Occipital lobe (tissue), 3 donors: Measurements from ENCODE around the gene CNOT8. TPM values are rescaled to one million over a fixed set of nuclear protein-coding genes. Genes with fewer than 3 reads are reported as not detected.

Source experiments
- DNase-seq: peaks from one replicate; lab custom pipeline; 2025; lab: John Stamatoyannopoulos, UW
- small RNA-seq: library from RNA; depleted of rRNA; stranded (forward); fragments of <200 nt; gene quantifications from one replicate; pipeline ENCODE3, GENCODE V24; 2014
- total RNA-seq: library from RNA; depleted of rRNA; stranded (reverse); fragments of >200 nt; gene quantifications from one replicate; pipeline ENCODE4 v1.2.3, GENCODE V29; 2014

The CNOT8 gene
- total RNA-seq, 1 donor from 2014 or later = 139 TPM

GRCh38 chr5:154916874-154917273, 58.4 kb downstream of the CNOT8 start:
- DNase-seq = no peak

DNA sequence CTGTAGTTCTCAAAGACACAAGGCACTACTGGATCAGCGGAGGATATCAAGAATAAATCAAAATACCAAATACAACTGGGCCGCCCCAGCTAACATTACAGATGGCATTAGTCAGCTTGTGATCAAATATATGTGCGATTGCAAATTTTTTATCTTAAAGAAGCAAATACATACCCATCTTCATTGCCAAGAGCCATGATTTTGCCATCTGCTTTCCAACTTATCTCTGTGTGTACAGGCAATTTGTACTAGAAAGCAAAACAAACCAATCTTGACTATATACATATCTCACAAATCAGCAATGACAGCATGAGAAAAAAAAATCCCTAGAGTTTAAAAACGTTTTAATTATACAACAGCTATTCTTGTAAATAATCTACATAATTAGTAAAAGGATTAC, 59.3 kb downstream of the CNOT8 start:
- no peak for DNase-seq

DNA sequence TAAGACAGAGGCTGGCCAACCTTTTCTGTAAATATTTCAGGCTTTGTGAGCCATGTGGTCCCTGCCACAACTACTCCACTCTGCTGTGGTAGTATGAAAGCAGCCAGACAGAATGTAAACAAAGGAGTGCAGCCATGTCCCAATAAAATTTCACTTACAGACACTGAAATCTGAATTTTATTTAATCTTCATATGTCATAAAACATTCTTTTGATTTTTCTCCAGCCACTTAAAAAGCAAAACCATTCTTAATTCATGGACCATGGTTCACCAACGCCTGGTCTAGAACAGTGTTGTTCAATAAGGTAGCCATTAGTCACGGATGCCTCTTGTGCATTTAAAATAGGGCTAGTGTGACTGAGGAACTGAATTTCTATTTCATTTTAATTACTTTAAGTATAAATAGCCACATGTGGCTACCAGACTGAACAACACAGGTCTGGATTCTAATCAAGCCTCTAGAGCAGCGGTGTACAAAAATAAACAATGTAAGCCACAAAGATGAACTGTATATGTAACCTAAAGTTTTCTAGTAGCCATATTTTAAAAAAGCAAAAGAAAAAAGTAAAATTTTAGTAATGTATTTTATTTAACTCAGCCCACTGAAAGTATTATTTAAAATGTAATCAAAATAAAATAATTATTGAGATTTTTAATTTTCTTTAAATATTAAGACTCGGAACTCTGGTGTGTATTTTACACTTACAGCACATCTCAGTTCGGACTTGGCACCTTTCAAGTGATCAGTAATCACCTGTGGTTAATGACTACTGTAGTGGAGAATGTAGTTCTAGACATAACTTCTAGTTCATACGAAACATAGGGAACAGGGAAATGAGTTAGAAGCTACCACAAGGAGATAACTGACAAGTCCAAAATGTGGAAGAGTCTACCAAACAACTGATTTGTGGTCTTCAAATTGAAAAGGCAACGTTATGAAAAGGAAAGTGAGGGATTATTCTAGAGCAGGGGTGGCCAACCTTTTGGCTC, 65.3 kb downstream of the CNOT8 start:
- DNase-seq = no peak

Small RNAs within 50 kb of the gene (small RNA-seq; reads per million reads assigned to genes)
- not detected for gene MIR378H

Other genes starting within 250 kb of the CNOT8 start
- gene LARP1, start 103.2 kb upstream of the CNOT8 start, total RNA-seq = 37.4 TPM
- gene FAXDC2, start 8.0 kb upstream of the CNOT8 start, total RNA-seq = 7.2 TPM
- 23.1 TPM for gene GEMIN5, start 79.6 kb downstream of the CNOT8 start, total RNA-seq
- 42.1 TPM for gene MRPL22, start 82.4 kb downstream of the CNOT8 start, total RNA-seq
- gene KIF4B, start 155.1 kb downstream of the CNOT8 start, total RNA-seq = 0.16 TPM